PFSK-1 (cell line): ENCODE results near the gene E2F3.

Experiments
- FOXP2 ChIP-seq: optimal IDR thresholded peaks from 2 replicates; pipeline ENCODE3; 2011; ENCODE audit warnings: borderline replicate concordance, control low read depth, inconsistent platforms; ENCODE audit not compliant: insufficient read depth; ENCODE audit errors: extremely low read length, extremely low read depth
- POLR2AphosphoS5 ChIP-seq: IDR thresholded peaks from 2 replicates; pipeline ENCODE4 v1.6.1; 2012; ENCODE audit warnings: low read depth, mild to moderate bottlenecking, control low read depth, low read length, moderate library complexity
- TAF1 ChIP-seq: IDR thresholded peaks from 2 replicates; pipeline ENCODE4 v1.6.1; 2012; ENCODE audit warnings: low read length, control low read depth, borderline replicate concordance; ENCODE audit not compliant: insufficient read depth
- TF ChIP-seq, protein P1 (sequence below), 2 experiments: IDR thresholded peaks; 2 replicates each; pipeline versions ENCODE4 v1.6.1 to v1.8.0; 2011 to 2012; ENCODE audit warnings: low read depth in 2 of 2, low read length in 2 of 2, control low read depth in 1 of 2, inconsistent platforms in 1 of 2, mild to moderate bottlenecking in 1 of 2, moderate library complexity in 1 of 2; ENCODE audit not compliant: insufficient read depth in 1 of 2

DNA sequence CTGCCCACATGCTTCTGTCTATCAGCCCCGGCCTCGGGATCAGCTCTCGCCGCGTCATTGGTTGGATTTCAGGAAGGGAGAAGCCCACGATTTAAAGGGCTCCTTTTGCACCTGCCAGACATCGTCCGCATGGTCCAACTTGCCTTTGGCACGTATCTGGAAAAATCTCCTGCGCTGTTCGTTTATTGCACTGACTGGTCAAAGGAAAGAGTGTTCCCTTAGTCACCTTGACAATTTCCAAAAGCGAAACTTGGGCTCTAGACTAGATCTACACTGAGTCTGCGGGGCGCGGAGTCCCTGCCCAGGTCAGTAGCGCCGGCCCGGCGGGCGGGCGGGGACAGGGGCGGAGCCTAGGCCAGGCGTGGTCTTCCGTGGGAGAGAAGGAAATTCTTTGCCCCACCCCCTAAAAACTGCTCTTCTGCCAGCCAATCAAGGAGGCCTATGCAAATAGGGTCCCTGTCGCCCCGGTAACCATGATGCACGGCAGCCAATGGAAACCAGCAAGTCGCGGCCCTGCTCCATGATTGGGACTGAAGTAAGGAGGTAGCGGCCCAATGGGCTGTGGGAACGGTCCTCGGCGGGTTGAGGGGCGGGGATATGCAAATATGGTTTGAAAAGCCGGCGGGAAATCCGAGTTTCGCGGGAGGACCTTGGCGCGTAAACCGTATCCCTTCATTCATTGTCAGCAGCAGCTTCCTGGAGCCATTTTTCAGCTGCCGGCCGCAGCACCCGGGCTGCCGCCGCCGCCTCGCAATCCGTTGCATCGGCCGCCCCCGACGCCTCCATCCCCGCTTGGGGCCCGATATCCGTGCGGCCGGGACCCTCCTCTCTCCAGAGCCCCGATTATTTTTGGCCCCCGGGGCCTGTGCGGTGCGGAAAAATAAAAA lies at the start of gene E2F3:
- TF ChIP-seq POLR2AphosphoS5: peak; percentile 93
- TF ChIP-seq, protein P1, sequence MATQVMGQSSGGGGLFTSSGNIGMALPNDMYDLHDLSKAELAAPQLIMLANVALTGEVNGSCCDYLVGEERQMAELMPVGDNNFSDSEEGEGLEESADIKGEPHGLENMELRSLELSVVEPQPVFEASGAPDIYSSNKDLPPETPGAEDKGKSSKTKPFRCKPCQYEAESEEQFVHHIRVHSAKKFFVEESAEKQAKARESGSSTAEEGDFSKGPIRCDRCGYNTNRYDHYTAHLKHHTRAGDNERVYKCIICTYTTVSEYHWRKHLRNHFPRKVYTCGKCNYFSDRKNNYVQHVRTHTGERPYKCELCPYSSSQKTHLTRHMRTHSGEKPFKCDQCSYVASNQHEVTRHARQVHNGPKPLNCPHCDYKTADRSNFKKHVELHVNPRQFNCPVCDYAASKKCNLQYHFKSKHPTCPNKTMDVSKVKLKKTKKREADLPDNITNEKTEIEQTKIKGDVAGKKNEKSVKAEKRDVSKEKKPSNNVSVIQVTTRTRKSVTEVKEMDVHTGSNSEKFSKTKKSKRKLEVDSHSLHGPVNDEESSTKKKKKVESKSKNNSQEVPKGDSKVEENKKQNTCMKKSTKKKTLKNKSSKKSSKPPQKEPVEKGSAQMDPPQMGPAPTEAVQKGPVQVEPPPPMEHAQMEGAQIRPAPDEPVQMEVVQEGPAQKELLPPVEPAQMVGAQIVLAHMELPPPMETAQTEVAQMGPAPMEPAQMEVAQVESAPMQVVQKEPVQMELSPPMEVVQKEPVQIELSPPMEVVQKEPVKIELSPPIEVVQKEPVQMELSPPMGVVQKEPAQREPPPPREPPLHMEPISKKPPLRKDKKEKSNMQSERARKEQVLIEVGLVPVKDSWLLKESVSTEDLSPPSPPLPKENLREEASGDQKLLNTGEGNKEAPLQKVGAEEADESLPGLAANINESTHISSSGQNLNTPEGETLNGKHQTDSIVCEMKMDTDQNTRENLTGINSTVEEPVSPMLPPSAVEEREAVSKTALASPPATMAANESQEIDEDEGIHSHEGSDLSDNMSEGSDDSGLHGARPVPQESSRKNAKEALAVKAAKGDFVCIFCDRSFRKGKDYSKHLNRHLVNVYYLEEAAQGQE (IDR thresholded peaks at IDR 0.05; ENCODE audit: insufficient read depth in 1 of 2, low read depth in 2 of 2, low read length in 2 of 2): peak in 1 of 2 experiments; percentile 71; a peak in 2 of 4 replicates
- TF ChIP-seq TAF1: peak; percentile 90
- TF ChIP-seq FOXP2: no peak
